AG10803 (cell line): ENCODE data around the gene HECTD2.
"Not testable (repeated sequence)": the region's sequence is repeated elsewhere in the genome, so short reads cannot be mapped to it uniquely, and the experiment has no call there.

Experiments
- DNase-seq: peaks from one replicate; pipeline ENCODE4 v3.0.0; 2010; ENCODE audit warnings: low read depth
- H3K4me3 ChIP-seq: 2 replicates; pipeline ENCODE4 v1.5.1; 2011; ENCODE audit warnings: mild to moderate bottlenecking, low read length, control low read depth
- CTCF ChIP-seq: conservative IDR thresholded peaks from 2 replicates; pipeline ENCODE4 v1.5.1; 2011; ENCODE audit warnings: mild to moderate bottlenecking, low read length, control low read depth, inconsistent platforms

The HECTD2 gene

DNA sequence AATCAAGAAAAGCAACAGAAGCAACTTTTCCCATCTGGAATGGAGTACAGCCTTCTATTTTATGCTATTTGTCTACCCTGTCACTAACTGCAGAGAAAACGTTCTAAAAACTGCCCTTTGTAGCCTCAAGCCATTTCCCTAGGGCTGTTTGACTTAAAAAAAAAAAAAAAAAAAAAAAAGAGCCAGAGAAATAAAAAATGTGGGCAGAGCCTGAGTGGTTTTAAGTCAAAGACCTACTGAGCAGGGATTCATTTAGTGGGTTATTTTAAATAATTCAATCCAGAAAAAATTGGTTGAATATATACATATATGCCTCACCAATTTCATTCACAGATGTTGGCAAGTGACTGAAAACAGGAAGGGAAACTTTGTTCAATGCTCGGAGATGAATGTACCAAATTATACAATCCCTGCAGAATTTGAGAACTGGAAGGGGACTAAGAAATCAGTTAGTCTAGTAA lies 147.5 kb downstream of the HECTD2 start:
- H3K4me3 ChIP-seq = no peak overlapping the region
- peak; percentile 35 for DNase-seq
- TF ChIP-seq CTCF = no peak

- DNase-seq = no peak
- H3K4me3 ChIP-seq = no peak overlapping the region
- TF ChIP-seq CTCF = no peak
Measured at GRCh38 chr10:91558473-91558872, 148.3 kb downstream of the HECTD2 start.

DNA sequence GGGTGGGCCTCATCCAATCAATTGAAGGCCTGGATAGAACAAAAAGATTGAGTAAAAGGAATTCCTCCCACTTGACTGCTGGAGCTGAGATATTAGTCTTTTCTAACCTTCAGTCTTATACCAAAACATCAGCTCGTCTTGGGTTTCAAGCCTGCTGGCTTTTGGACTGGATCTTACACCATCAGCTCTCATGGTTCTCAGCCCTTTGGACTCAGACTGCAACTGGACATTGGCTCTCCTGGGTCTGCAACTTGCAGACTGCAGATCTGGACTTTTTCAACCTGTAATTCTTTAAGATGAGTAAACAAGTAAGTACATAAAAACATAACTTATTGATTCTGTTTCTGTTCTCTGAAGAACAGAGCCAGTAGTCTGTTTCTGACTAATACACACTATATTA lies 149.0 kb downstream of the HECTD2 start:
- no peak for TF ChIP-seq CTCF
- H3K4me3 ChIP-seq = no peak overlapping the region
- DNase-seq = no peak

- no peak overlapping the region for H3K4me3 ChIP-seq
- TF ChIP-seq CTCF = no peak
- DNase-seq = no peak
Measured at GRCh38 chr10:91559750-91560149, 149.6 kb downstream of the HECTD2 start.

GRCh38 chr10:91560827-91561226 lies 150.7 kb downstream of the HECTD2 start:
- H3K4me3 ChIP-seq = not testable (repeated sequence)
- DNase-seq = peak; percentile 83

DNA sequence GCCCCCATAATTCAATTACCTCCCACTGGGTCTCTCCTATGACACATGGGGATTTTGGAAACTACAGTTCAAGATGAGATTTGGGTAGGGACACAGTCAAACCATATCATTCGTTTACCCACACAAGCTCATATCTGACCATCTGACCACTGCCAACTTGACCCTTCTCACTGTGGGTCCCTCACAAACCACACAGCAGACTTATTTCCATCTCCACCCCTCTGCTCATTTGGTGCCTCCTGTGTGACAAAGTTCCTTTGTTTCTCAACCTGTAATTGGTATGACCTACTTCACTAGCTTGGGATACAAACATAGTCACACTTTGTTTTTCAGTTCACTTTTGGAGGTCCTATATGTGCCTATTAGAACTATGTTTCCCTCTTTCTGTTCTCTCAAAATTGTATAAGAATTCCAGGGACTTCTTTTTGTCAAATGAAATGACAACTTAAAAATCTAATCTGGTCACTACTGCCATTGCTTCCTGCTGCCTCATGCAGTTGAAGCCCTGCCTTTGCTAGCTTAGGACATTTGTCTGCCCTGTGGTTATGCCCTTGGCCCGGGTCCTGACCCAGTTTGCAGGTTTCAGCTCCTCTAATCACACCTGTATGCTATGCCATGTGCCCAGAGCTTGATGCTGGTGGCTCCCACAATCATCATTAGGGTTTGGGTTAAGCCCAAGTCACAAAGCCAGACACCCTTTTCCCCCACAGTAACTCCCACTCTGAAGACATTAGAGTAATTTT lies 152.9 kb downstream of the HECTD2 start:
- TF ChIP-seq CTCF = no peak
- DNase-seq = no peak
- no peak overlapping the region for H3K4me3 ChIP-seq

DNA sequence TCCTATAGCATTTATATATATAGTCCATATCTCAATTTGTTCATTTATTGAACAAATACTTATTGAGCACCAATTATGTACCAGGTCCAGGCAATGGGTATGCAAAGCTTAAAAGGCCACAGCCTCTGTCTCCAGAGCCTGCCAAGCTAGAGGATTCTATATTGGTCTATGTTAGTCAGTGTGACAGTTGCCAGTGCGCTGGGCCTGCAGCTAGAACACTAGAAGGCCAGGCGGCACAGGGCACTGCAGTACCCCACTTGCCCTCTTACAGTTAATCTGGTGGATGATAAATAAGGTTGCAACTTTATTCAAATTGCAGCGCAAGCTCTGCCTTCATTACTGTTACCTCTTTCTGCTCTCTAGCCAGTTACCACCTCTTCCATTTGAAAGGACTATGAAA lies 153.9 kb downstream of the HECTD2 start:
- DNase-seq = no peak
- TF ChIP-seq CTCF = no peak
- no peak overlapping the region for H3K4me3 ChIP-seq
